B cell (primary cell): Measurements from ENCODE around the gene WDR7. TPM values are rescaled to one million over a fixed set of nuclear protein-coding genes. Genes with fewer than 3 reads are reported as not detected.

Experiments
- ATAC-seq: fragments of 200-7000 bp; cut with Tn5 transposase; one replicate; pipeline ENCODE4 v1.10.0; 2021; ENCODE audit warnings: low read depth, mild to moderate bottlenecking, moderate number of reproducible peaks, moderate library complexity
- CTCF ChIA-PET: fragments of 350-600 bp; sonication (Branson Sonifier 250); formaldehyde crosslinking; loops from one replicate; lab custom pipeline; 2021; ENCODE audit warnings: antibody characterized with exemption, inconsistent platforms; lab: Charles Lee
- POLR2A ChIA-PET: fragments of 350-600 bp; sonication (Branson Sonifier 250); formaldehyde crosslinking; loops from one replicate; lab custom pipeline; 2021; ENCODE audit warnings: antibody characterized with exemption; lab: Charles Lee
- DNase-seq: peaks from one replicate; pipeline ENCODE4 v3.0.0; 2013
- H2AFZ ChIP-seq: 2 replicates; pipeline ENCODE4 v1.6.1; 2012; ENCODE audit warnings: mild to moderate bottlenecking, low read depth, low read length; ENCODE audit not compliant: insufficient read depth, poor library complexity, severe bottlenecking
- H3K27ac ChIP-seq, 2 donors: 1 replicate in 1 of 2; 2 replicates in 1 of 2; pipeline ENCODE4 v1.5.1; 2012 to 2013; ENCODE audit warnings: low read length in 2 of 2, mild to moderate bottlenecking in 2 of 2, moderate library complexity in 1 of 2
- H3K27me3 ChIP-seq, 4 experiments: fragments of 200-600 bp in 1 of 4; sonication (generic) in 1 of 4; replicated peaks in 1 of 4; 1 replicate in 2 of 4; 2 replicates in 2 of 4; pipeline versions ENCODE4 v1.6.1 to v1.7.0; 2013 to 2016; ENCODE audit warnings: low read length in 3 of 4, mild to moderate bottlenecking in 2 of 4, mixed read lengths in 1 of 4, moderate library complexity in 1 of 4; ENCODE audit not compliant: insufficient read depth in 4 of 4, control insufficient read depth in 3 of 4; ENCODE audit errors: control extremely low read depth in 1 of 4
- H3K36me3 ChIP-seq, 2 experiments: replicated peaks in 1 of 2; 1 replicate in 1 of 2; 2 replicates in 1 of 2; pipeline versions ENCODE4 v1.6.1 to v1.7.1; 2013; ENCODE audit warnings: low read length in 1 of 2; ENCODE audit not compliant: insufficient read depth in 2 of 2, control insufficient read depth in 1 of 2; ENCODE audit errors: control extremely low read depth in 1 of 2, extremely low read depth in 1 of 2
- H3K4me1 ChIP-seq, 2 donors: fragments of 200-600 bp in 1 of 2; sonication (generic) in 1 of 2; 1 replicate in 1 of 2; 2 replicates in 1 of 2; pipeline versions ENCODE4 v1.5.1 to v1.6.1; 2013 to 2017; ENCODE audit warnings: low read length in 2 of 2; ENCODE audit not compliant: control insufficient read depth in 2 of 2, insufficient read depth in 2 of 2
- H3K4me2 ChIP-seq: replicated peaks from 2 replicates; pipeline ENCODE3; 2012; ENCODE audit warnings: mild to moderate bottlenecking, low read depth, low read length; ENCODE audit not compliant: poor library complexity, severe bottlenecking
- H3K4me3 ChIP-seq, 5 experiments: fragments of 200-600 bp in 1 of 5; sonication (generic) in 1 of 5; 1 replicate in 3 of 5; 2 replicates in 2 of 5; pipeline versions ENCODE4 v1.5.1 to v1.7.0; 2011 to 2016; ENCODE audit warnings: low read length in 4 of 5, mild to moderate bottlenecking in 4 of 5, low read depth in 2 of 5, control low read depth in 1 of 5, moderate library complexity in 1 of 5; ENCODE audit not compliant: insufficient read depth in 1 of 5; ENCODE audit errors: control extremely low read depth in 1 of 5, extremely low read depth in 1 of 5
- H3K79me2 ChIP-seq: fragments of 200-600 bp; sonication (generic); one replicate; pipeline ENCODE4 v1.6.0; 2016; ENCODE audit warnings: low read length; ENCODE audit not compliant: control insufficient read depth, insufficient read depth
- H3K9ac ChIP-seq: fragments of 200-600 bp; sonication (generic); 2 replicates; pipeline ENCODE4 v1.6.1; 2017; ENCODE audit warnings: mild to moderate bottlenecking, low read length, moderate library complexity
- H3K9me3 ChIP-seq, 3 donors: one replicate each; pipeline versions ENCODE4 v1.6.1 to v1.7.1; 2013; ENCODE audit warnings: low read length in 2 of 3; ENCODE audit not compliant: control insufficient read depth in 2 of 3, insufficient read depth in 1 of 3; ENCODE audit errors: control extremely low read depth in 1 of 3
- H4K20me1 ChIP-seq: 2 replicates; pipeline ENCODE4 v1.6.0; 2012; ENCODE audit warnings: mild to moderate bottlenecking, low read length; ENCODE audit not compliant: insufficient read depth, control insufficient read depth, poor library complexity, severe bottlenecking
- H3K27ac Mint-ChIP-seq: one replicate; pipeline ENCODE4 v1.8.0; 2021; ENCODE audit warnings: mixed read lengths
- H3K27me3 Mint-ChIP-seq: one replicate; pipeline ENCODE4 v1.8.0; 2021; ENCODE audit warnings: mixed read lengths
- H3K4me1 Mint-ChIP-seq: one replicate; pipeline ENCODE4 v1.8.0; 2021; ENCODE audit warnings: mixed read lengths
- H3K4me3 Mint-ChIP-seq: one replicate; pipeline ENCODE4 v1.8.0; 2021; ENCODE audit warnings: mixed read lengths
- H3K9me3 Mint-ChIP-seq: one replicate; pipeline ENCODE4 v1.8.0; 2022; ENCODE audit warnings: mixed read lengths; ENCODE audit not compliant: insufficient read depth
- EZH2 ChIP-seq: IDR thresholded peaks from 2 replicates; pipeline ENCODE4 v1.6.1; 2012; ENCODE audit warnings: borderline replicate concordance, low read depth, mild to moderate bottlenecking, moderate library complexity, low read length; ENCODE audit not compliant: insufficient read depth, poor library complexity, severe bottlenecking
- WGBS: methylation state at CpG from one replicate; pipeline ENCODE4 v1.1.5; 2013; ENCODE audit warnings: missing lambda C conversion rate; ENCODE audit not compliant: insufficient coverage; 5-methylcytosine and 5-hydroxymethylcytosine counted together
- intact Hi-C: fragments of 100-400 bp; cut with micrococcal nuclease; formaldehyde crosslinking; loops from one replicate; pipeline ENCODE4 v1.10.0; 2022
- polyA plus RNA-seq: library from polyadenylated mRNA; depleted of rRNA; stranded (reverse); fragments of >200 nt; gene quantifications from 2 replicates; pipeline ENCODE4 v1.2.3, GENCODE V29; 2012
- total RNA-seq, 2 donors: library from RNA; stranded (reverse); fragments of 120-200 nt in 1 of 2; gene quantifications; 1 replicate in 1 of 2; 2 replicates in 1 of 2; pipeline versions ENCODE4 v1.2.3 to v1.2.4, GENCODE V29; 2013 to 2022
- TF ChIP-seq, protein P1 (sequence below): fragments of 200-600 bp; IDR thresholded peaks from one replicate; pipeline ENCODE4 v1.8.0; 2022; ENCODE audit warnings: antibody characterized with exemption, mild to moderate bottlenecking

WDR7 gene
- total and polyA plus RNA-seq, 2 donors (not counting 1 experiment from before 2014, with no cell fraction given): 5.5 to 45.0 TPM

DNA sequence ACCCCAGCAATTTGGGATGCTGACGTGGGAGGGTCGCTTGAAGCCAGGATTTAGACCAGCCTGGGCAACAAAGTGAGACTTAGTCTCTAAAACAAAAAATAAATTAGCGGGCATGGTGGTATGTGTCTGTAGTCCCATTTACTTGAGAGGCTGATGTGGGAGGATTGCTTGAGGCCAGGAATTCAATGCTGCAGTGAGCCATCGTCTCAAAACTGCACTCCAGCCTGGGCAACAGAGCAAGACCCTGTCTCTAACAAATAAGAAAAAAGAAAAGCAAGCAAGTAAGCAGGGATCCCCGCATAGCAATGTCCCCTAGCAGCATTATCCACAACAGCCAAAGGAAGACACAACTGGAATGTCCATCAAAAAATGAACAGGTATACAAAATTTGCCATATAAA is 16.2 kb upstream of the WDR7 start:
- TF ChIP-seq EZH2: no peak
- TF ChIP-seq, protein P1, sequence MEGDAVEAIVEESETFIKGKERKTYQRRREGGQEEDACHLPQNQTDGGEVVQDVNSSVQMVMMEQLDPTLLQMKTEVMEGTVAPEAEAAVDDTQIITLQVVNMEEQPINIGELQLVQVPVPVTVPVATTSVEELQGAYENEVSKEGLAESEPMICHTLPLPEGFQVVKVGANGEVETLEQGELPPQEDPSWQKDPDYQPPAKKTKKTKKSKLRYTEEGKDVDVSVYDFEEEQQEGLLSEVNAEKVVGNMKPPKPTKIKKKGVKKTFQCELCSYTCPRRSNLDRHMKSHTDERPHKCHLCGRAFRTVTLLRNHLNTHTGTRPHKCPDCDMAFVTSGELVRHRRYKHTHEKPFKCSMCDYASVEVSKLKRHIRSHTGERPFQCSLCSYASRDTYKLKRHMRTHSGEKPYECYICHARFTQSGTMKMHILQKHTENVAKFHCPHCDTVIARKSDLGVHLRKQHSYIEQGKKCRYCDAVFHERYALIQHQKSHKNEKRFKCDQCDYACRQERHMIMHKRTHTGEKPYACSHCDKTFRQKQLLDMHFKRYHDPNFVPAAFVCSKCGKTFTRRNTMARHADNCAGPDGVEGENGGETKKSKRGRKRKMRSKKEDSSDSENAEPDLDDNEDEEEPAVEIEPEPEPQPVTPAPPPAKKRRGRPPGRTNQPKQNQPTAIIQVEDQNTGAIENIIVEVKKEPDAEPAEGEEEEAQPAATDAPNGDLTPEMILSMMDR: no peak
- H3K4me1 ChIP-seq: peaks cover 15 to 23% of the 10 kb centered on the region in 2 donors
- no peak overlapping the region for H3K4me3 ChIP-seq
- Mint-ChIP-seq H3K27ac (no peak overlapping the region), H3K9me3 (no peaks in the 10 kb centered on the region), H3K27me3 (no peaks in the 10 kb centered on the region), H3K4me1 (peaks cover 55% of the 10 kb centered on the region), H3K4me3 (no peak overlapping the region)
- DNase-seq (no peak), ATAC-seq (no peak)
- H3K9ac ChIP-seq: no peak overlapping the region
- peaks cover 0 to 2% of the 10 kb centered on the region in 2 experiments for H3K36me3 ChIP-seq
- peaks cover 96% of the 10 kb centered on the region for H3K79me2 ChIP-seq
- no peaks in the 10 kb centered on the region for H3K9me3 ChIP-seq
- no CpG with 5 or more reads among the region's 5 CpGs for WGBS
- H3K4me2 ChIP-seq: no peak overlapping the region
- no peak overlapping the region for H3K27ac ChIP-seq
- no peaks in the 10 kb centered on the region for H3K27me3 ChIP-seq
- H4K20me1 ChIP-seq: peaks cover 35% of the 10 kb centered on the region
- intact Hi-C loops: loop anchor here (5.0 kb wide), 1 partner anchor 1048 kb away; the partner anchor contains the start of gene TCF4
- CTCF ChIA-PET: no interaction called here
- POLR2A ChIA-PET: no interaction called here
- H2AFZ ChIP-seq: no peak overlapping the region

DNA sequence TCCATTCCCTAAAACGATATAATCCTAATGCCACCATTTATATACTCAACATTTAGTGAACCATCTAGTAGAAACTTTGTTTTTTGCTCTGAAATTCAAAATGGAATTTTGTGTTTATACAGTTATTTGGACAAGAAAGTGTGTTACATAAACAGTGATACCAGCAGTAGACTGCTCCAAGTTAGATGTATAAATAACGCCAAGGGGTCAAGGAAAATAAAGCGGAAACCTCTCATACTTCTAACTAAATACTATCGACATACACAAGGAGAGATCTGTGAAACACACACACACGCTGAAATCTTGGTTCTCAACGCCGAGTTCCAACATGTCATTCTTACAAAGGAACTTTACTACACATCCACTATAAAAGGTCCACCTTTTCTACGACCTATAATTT is 14.0 kb upstream of the WDR7 start:
- no peak for ATAC-seq
- peaks cover 74% of the 10 kb centered on the region for H3K79me2 ChIP-seq
- TF ChIP-seq EZH2: no peak
- TF ChIP-seq, protein P1: no peak
- peak overlapping the region; percentile 95 for H3K27ac Mint-ChIP-seq
- no peaks in the 10 kb centered on the region for H3K27me3 Mint-ChIP-seq
- 21% methylated on average over 6 of the region's 8 CpGs for WGBS
- no peaks in the 10 kb centered on the region for H3K9me3 Mint-ChIP-seq
- intact Hi-C loops: loop anchor here (5.0 kb wide), 1 partner anchor 1050 kb away; the partner anchor contains the start of gene TCF4
- H4K20me1 ChIP-seq: peaks cover 20% of the 10 kb centered on the region
- peak overlapping the region; percentile 93 for H3K4me3 Mint-ChIP-seq
- ChIA-PET CTCF (interaction anchor here (1.0 to 3.1 kb wide), 2 partner anchors 13 to 858 kb away, joined by 3 to 19 read pairs; partner anchors contain the start of gene WDR7), POLR2A (no interaction called here)
- H3K9me3 ChIP-seq: no peaks in the 10 kb centered on the region
- peak overlapping the region; percentile 84 for H3K9ac ChIP-seq
- DNase-seq: no peak
- H3K27me3 ChIP-seq: no peaks in the 10 kb centered on the region
- H3K4me2 ChIP-seq: peak overlapping the region; percentile 81
- peak overlapping the region; percentile 95 for H2AFZ ChIP-seq
- H3K4me3 ChIP-seq: peak overlapping the region; percentile 72 to 97 (median 89)
- peaks cover 15 to 23% of the 10 kb centered on the region in 2 donors for H3K4me1 ChIP-seq
- peak overlapping the region; percentile 92 to 94 for H3K27ac ChIP-seq
- H3K4me1 Mint-ChIP-seq: peaks cover 46% of the 10 kb centered on the region
- peaks cover 0 to 2% of the 10 kb centered on the region in 2 experiments for H3K36me3 ChIP-seq
